ENCODE data around the gene MZB1.

DNA sequence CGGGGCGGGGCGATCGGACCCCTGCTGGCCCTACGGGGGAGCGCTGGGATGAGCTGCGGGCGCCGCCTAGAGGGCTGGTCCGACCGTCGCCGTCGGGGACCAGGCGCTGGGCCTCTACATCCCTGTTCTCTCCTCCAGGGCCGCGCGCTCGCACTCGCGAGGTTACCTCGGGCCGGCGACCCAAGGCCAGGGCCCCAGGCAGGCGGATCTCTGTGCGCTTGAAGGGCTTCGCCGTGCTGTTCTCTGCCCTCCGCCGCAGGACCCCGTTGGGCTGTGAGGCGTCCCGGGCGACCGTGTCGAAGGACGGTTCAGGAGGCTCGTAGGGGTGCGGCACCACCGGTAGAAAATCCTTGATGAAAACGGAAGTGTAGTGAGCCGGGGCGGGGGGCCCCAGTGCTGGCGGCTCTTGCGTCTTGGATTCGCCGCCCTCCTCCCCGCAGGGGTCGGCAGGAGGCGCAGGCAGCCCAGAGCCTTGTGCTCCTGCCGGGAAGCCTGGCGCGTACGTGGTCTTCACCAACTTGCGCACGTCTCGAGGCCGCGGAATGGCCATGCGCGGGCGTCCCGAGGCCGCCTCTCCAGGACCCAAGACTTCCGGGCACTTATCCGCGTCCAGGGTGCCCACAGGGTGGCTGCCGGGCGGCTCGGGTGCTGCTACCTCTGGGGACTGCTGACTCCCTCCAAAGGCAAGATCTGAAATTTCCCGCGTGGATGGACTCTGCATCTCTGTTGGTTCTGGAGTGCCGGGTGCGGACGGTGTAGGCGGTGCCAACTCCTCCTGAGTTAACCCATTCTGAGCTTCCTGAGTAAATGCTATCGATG lies 3.2 kb upstream of the MZB1 start:
- TF ChIP-seq, protein P1, sequence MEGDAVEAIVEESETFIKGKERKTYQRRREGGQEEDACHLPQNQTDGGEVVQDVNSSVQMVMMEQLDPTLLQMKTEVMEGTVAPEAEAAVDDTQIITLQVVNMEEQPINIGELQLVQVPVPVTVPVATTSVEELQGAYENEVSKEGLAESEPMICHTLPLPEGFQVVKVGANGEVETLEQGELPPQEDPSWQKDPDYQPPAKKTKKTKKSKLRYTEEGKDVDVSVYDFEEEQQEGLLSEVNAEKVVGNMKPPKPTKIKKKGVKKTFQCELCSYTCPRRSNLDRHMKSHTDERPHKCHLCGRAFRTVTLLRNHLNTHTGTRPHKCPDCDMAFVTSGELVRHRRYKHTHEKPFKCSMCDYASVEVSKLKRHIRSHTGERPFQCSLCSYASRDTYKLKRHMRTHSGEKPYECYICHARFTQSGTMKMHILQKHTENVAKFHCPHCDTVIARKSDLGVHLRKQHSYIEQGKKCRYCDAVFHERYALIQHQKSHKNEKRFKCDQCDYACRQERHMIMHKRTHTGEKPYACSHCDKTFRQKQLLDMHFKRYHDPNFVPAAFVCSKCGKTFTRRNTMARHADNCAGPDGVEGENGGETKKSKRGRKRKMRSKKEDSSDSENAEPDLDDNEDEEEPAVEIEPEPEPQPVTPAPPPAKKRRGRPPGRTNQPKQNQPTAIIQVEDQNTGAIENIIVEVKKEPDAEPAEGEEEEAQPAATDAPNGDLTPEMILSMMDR (IDR thresholded peaks at IDR 0.05) = peak in 1 of 3 donors; percentile 5
- TF ChIP-seq POLR2A (IDR thresholded peaks at IDR 0.05) = no peak
- no peak for TF ChIP-seq EP300 (IDR thresholded peaks at IDR 0.05)
